Cardiac muscle cell (in vitro differentiated cells and primary cell): ENCODE results near the gene CATSPERE. TPM values are rescaled to one million over a fixed set of nuclear protein-coding genes. Genes with fewer than 3 reads are reported as not detected.
"Not testable (repeated sequence)": the region's sequence is repeated elsewhere in the genome, so short reads cannot be mapped to it uniquely, and the experiment has no call there.

Source experiments
- DNase-seq, 2 donors: peaks; one replicate each; pipeline versions ENCODE4 v3.0.0 to v3.0.0-alpha.2; 2010 to 2017; ENCODE audit warnings: low read depth in 1 of 2, low spot score in 1 of 2
- H3K27ac ChIP-seq: fragments of 200-600 bp; sonication (generic); 2 replicates; pipeline ENCODE4 v1.5.1; 2016
- H3K27me3 ChIP-seq: fragments of 200-600 bp; sonication (generic); 2 replicates; pipeline ENCODE4 v1.6.0; 2016; ENCODE audit warnings: control low read depth
- H3K36me3 ChIP-seq: fragments of 200-600 bp; sonication (generic); 2 replicates; pipeline ENCODE4 v1.5.1; 2016; ENCODE audit warnings: control low read depth
- H3K4me1 ChIP-seq: fragments of 200-600 bp; sonication (generic); 2 replicates; pipeline ENCODE4 v1.8.1; 2017; ENCODE audit warnings: low read depth, mild to moderate bottlenecking, mixed run types
- H3K4me3 ChIP-seq: fragments of 200-600 bp; sonication (generic); 2 replicates; pipeline ENCODE4 v1.5.1; 2016; ENCODE audit warnings: mild to moderate bottlenecking
- H3K9me3 ChIP-seq: fragments of 200-600 bp; sonication (generic); 2 replicates; pipeline ENCODE4 v1.5.1; 2017; ENCODE audit warnings: low read depth, mild to moderate bottlenecking, control low read depth
- polyA plus RNA-seq: library from polyadenylated mRNA; unstranded; fragments of >200 nt; fragmentation: Nextera tagmentation; extraction: Ambion mirVana; gene quantifications from 2 replicates; pipeline ENCODE4 v1.2.1, GENCODE V29; 2016
- total RNA-seq: library from RNA; depleted of rRNA; stranded (reverse); fragments of >200 nt; gene quantifications from 2 replicates; pipeline ENCODE4 v1.2.3, GENCODE V29; 2016
- TF ChIP-seq, protein P1 (sequence below): IDR thresholded peaks from 2 replicates; pipeline ENCODE4 v1.5.1; 2012; ENCODE audit warnings: low read depth, mild to moderate bottlenecking, low read length

CATSPERE gene
- total and polyA plus RNA-seq, 2 experiments from 2014 or later, result 1.1 to 1.4 TPM

GRCh38 chr1:244456586-244456985, 4.5 kb upstream of the CATSPERE start:
- H3K4me3 ChIP-seq, result no peak overlapping the region

DNA sequence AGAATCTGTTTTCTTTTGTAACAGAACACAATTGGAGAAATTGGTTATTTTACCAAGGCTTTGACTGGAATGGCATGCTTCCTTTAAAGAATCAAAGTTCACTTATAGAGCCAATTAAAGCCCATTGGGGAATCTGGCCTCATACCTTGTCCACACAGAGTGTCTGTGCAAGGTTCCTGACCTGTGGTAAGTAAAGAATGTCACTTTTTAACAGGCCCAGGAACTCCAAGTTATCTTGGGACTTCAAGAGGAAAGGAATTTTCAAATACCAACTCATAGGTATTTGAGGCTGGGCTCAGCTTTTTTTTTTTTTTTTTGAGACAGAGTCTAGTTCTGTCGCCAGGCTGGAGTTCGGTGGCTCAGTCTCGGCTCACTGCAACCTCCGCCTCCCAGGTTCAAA, 2.3 kb upstream of the CATSPERE start:
- Histone ChIP-seq H3K4me3 (no peak overlapping the region), H3K36me3 (no peaks in the 10 kb centered on the region), H3K9me3 (no peaks in the 10 kb centered on the region), H3K27me3 (no peaks in the 10 kb centered on the region), H3K4me1 (no peaks in the 10 kb centered on the region), H3K27ac (no peak overlapping the region)
- TF ChIP-seq, protein P1, sequence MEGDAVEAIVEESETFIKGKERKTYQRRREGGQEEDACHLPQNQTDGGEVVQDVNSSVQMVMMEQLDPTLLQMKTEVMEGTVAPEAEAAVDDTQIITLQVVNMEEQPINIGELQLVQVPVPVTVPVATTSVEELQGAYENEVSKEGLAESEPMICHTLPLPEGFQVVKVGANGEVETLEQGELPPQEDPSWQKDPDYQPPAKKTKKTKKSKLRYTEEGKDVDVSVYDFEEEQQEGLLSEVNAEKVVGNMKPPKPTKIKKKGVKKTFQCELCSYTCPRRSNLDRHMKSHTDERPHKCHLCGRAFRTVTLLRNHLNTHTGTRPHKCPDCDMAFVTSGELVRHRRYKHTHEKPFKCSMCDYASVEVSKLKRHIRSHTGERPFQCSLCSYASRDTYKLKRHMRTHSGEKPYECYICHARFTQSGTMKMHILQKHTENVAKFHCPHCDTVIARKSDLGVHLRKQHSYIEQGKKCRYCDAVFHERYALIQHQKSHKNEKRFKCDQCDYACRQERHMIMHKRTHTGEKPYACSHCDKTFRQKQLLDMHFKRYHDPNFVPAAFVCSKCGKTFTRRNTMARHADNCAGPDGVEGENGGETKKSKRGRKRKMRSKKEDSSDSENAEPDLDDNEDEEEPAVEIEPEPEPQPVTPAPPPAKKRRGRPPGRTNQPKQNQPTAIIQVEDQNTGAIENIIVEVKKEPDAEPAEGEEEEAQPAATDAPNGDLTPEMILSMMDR, result no peak
- DNase-seq, result no peak

More at GRCh38 chr1:244456586-244456985, 4.5 kb upstream of the CATSPERE start:
- H3K9me3 ChIP-seq, result no peaks in the 10 kb centered on the region
- H3K36me3 ChIP-seq, result no peaks in the 10 kb centered on the region
- DNase-seq, result no peak
- no peak overlapping the region for H3K27ac ChIP-seq
- TF ChIP-seq, protein P1, result no peak
- H3K27me3 ChIP-seq, result no peaks in the 10 kb centered on the region
- no peaks in the 10 kb centered on the region for H3K4me1 ChIP-seq

- no peak overlapping the region for H3K4me3 ChIP-seq
- H3K27me3 ChIP-seq, result no peaks in the 10 kb centered on the region
- H3K36me3 ChIP-seq, result no peaks in the 10 kb centered on the region
- H3K9me3 ChIP-seq, result no peaks in the 10 kb centered on the region
- no peak overlapping the region for H3K27ac ChIP-seq
- DNase-seq, result no peak
- H3K4me1 ChIP-seq, result no peaks in the 10 kb centered on the region
- TF ChIP-seq, protein P1, result no peak
These were observed 876 bp upstream of the CATSPERE start for GRCh38 chr1:244460197-244460596.

DNA sequence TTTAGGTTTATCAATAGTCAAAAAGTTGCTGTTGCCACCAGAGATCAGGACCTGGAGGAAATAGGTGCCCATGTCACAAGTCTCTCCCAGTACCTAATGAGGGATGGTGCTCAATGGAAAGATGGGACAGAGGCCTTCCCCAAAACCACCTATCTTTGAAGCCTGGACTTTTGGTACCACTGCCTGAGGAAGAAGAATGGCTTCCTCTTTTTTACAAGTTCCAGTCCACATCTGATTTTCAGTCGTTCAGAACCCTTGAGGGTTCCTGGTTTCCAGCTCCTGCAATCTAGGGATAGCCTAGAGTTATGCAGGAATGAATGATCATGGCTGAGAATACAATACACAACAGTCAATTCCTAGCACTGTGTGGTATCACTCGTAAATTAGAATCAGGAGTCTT, 5.7 kb downstream of the CATSPERE start:
- TF ChIP-seq, protein P1, result no peak
- Histone ChIP-seq H3K4me1 (no peaks in the 10 kb centered on the region), H3K36me3 (no peaks in the 10 kb centered on the region), H3K27me3 (no peaks in the 10 kb centered on the region), H3K9me3 (no peaks in the 10 kb centered on the region), H3K4me3 (no peak overlapping the region), H3K27ac (no peak overlapping the region)
- DNase-seq, result no peak

GRCh38 chr1:244473059-244473605, 12.1 kb downstream of the CATSPERE start:
- no peak overlapping the region for H3K27ac ChIP-seq
- no peak for DNase-seq
- H3K4me1 ChIP-seq, result no peaks in the 10 kb centered on the region
- H3K36me3 ChIP-seq, result no peaks in the 10 kb centered on the region
- H3K4me3 ChIP-seq, result no peak overlapping the region
- H3K9me3 ChIP-seq, result no peaks in the 10 kb centered on the region
- H3K27me3 ChIP-seq, result no peaks in the 10 kb centered on the region
- TF ChIP-seq, protein P1, result no peak

DNA sequence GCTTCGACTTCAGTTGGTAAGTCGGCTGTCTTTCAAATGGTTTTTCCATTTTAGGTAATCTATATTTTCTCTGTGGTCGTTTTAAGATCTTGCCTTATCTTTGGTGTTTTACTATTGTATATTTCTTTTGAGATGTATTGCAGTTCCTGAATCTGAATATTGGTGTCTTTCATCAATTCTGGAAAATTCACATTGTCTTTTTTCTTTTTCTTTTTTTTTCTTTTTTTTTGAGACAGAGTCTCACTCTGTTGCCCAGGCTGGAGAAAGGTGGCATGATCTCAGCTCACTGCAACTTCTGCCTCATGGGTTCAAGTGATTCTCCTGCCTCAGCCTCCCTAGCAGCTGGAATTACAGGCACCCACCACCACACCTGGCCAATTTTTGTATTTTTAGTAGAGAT, 23.9 kb downstream of the CATSPERE start:
- not testable (repeated sequence) for H3K36me3 ChIP-seq, H3K27me3 ChIP-seq, DNase-seq, H3K4me3 ChIP-seq, H3K4me1 ChIP-seq, H3K27ac ChIP-seq, H3K9me3 ChIP-seq
